ENCODE data around the gene TSPAN32. TPM values are rescaled to one million over a fixed set of nuclear protein-coding genes. Genes with fewer than 3 reads are reported as not detected.

Gene TSPAN32
- total and polyA plus RNA-seq, 10 of the 15 experiments (the other 5 are each of a cell fraction or from before 2014, with no cell fraction given): 0.08 TPM; not detected in 9

DNA sequence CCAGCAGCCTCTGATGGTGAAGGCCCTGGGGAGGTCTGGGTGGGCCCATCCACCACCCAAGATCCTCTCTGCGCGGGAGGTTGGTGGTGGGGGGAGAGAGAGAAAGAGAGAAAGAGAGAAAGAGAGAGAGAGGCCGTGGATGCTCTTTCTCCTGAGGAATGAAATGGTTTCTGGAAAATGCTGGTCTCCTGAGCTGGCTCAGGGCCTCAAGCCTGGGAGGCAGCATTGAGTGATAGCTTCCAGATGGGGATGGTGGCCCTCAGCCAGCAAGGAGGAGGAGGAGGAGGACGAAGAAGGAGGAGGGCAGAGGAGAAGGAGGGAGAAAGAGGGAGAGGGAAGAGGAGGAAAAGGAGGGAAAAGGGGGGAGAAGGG is 4.6 kb downstream of the TSPAN32 start:
- ChIA-PET CTCF (interaction anchor here (0.9 to 11.0 kb wide), 11 partner anchors 40 to 596 kb away, joined by 3 to 271 read pairs (median 4); partner anchors contain the start of gene TSSC4), POLR2A (no interaction called here), SMC1A (ENCODE audit: uncharacterized antibody, unreplicated experiment) (interaction anchor here (1.0 to 3.9 kb wide), 4 partner anchors 23 to 581 kb away, joined by 3 to 60 read pairs (median 10); partner anchors contain the start of gene TSSC4), RAD21 (ENCODE audit: unreplicated experiment) (interaction anchor here (3.2 to 7.3 kb wide), 2 partner anchors 93 to 114 kb away, joined by 18 to 187 read pairs; partner anchors contain the start of gene TSSC4)
- intact Hi-C loops (cut with micrococcal nuclease; ENCODE audit: unreplicated experiment) (no loop called here), in situ Hi-C loops (cut with MboI) (no loop called here)
- H4K20me1 ChIP-seq (ENCODE audit: control insufficient read depth, insufficient read depth): no peaks in the 10 kb centered on the region
- H3K4me3 ChIP-seq: no peak overlapping the region
- no peak overlapping the region for H3K9ac ChIP-seq (ENCODE audit: control insufficient read depth, insufficient read depth, low read length)
- no TSS peak for BruUV-seq (replicated peaks)
- WGBS (ENCODE audit: insufficient coverage, insufficient replicate concordance, low lambda C conversion rate, missing lambda C conversion rate): 30% methylated on average over 4 of the region's 4 CpGs
- H3K27ac ChIP-seq (ENCODE audit: control insufficient read depth, insufficient read depth): no peak overlapping the region
- H3K79me2 ChIP-seq (ENCODE audit: control insufficient read depth, insufficient read depth, low read length): no peaks in the 10 kb centered on the region
- no peaks in the 10 kb centered on the region for H3K4me1 ChIP-seq (ENCODE audit: control insufficient read depth, insufficient read depth, low read length)
- no peaks in the 10 kb centered on the region for H3K36me3 ChIP-seq (ENCODE audit: control insufficient read depth in 2 of 2, insufficient read depth in 2 of 2, low read length in 1 of 2)
- ATAC-seq (no peak), FAIRE-seq (no peak), DNase-seq (ENCODE audit: low read depth, low spot score) (no peak)
- H3K27me3 ChIP-seq (replicated peaks in 1 of 2; ENCODE audit: control insufficient read depth in 2 of 2, insufficient read depth in 2 of 2, low read length in 1 of 2): no peaks in the 10 kb centered on the region
- H2AFZ ChIP-seq (ENCODE audit: control insufficient read depth, low read depth, low read length): no peak overlapping the region
- TF ChIP-seq ETV6 (conservative IDR thresholded peaks at IDR 0.05 in 1 of 2, IDR thresholded peaks at IDR 0.05 in 1 of 2; ENCODE audit: borderline replicate concordance in 1 of 2, low read depth in 1 of 2): no peak
- TF ChIP-seq, protein P1, sequence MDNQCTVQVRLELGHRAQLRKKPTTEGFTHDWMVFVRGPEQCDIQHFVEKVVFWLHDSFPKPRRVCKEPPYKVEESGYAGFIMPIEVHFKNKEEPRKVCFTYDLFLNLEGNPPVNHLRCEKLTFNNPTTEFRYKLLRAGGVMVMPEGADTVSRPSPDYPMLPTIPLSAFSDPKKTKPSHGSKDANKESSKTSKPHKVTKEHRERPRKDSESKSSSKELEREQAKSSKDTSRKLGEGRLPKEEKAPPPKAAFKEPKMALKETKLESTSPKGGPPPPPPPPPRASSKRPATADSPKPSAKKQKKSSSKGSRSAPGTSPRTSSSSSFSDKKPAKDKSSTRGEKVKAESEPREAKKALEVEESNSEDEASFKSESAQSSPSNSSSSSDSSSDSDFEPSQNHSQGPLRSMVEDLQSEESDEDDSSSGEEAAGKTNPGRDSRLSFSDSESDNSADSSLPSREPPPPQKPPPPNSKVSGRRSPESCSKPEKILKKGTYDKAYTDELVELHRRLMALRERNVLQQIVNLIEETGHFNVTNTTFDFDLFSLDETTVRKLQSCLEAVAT (IDR thresholded peaks at IDR 0.05): no peak
- TF ChIP-seq, protein P2, sequence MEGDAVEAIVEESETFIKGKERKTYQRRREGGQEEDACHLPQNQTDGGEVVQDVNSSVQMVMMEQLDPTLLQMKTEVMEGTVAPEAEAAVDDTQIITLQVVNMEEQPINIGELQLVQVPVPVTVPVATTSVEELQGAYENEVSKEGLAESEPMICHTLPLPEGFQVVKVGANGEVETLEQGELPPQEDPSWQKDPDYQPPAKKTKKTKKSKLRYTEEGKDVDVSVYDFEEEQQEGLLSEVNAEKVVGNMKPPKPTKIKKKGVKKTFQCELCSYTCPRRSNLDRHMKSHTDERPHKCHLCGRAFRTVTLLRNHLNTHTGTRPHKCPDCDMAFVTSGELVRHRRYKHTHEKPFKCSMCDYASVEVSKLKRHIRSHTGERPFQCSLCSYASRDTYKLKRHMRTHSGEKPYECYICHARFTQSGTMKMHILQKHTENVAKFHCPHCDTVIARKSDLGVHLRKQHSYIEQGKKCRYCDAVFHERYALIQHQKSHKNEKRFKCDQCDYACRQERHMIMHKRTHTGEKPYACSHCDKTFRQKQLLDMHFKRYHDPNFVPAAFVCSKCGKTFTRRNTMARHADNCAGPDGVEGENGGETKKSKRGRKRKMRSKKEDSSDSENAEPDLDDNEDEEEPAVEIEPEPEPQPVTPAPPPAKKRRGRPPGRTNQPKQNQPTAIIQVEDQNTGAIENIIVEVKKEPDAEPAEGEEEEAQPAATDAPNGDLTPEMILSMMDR (IDR thresholded peaks at IDR 0.05 in 2 of 3, conservative IDR thresholded peaks at IDR 0.05 in 1 of 3; ENCODE audit: control insufficient read depth in 2 of 3, extremely low read depth in 1 of 3, insufficient read depth in 1 of 3, low read depth in 3 of 3, low read length in 3 of 3): no peak
- TF ChIP-seq, protein P3, sequence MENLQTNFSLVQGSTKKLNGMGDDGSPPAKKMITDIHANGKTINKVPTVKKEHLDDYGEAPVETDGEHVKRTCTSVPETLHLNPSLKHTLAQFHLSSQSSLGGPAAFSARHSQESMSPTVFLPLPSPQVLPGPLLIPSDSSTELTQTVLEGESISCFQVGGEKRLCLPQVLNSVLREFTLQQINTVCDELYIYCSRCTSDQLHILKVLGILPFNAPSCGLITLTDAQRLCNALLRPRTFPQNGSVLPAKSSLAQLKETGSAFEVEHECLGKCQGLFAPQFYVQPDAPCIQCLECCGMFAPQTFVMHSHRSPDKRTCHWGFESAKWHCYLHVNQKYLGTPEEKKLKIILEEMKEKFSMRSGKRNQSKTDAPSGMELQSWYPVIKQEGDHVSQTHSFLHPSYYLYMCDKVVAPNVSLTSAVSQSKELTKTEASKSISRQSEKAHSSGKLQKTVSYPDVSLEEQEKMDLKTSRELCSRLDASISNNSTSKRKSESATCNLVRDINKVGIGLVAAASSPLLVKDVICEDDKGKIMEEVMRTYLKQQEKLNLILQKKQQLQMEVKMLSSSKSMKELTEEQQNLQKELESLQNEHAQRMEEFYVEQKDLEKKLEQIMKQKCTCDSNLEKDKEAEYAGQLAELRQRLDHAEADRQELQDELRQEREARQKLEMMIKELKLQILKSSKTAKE (IDR thresholded peaks at IDR 0.05; ENCODE audit: low read depth, poor library complexity, severe bottlenecking): no peak
- no peak overlapping the region for H3K4me2 ChIP-seq (ENCODE audit: control insufficient read depth, insufficient read depth)
- no peaks in the 10 kb centered on the region for H3K9me3 ChIP-seq (replicated peaks; ENCODE audit: control insufficient read depth, insufficient read depth, low read length)

All from GM12878 (cell line).